Cardiac fibroblast (primary cell): ENCODE measurements around the gene PIGBOS1.
A peak's percentile ranks its signal among the peaks of the same experiment; 100 is the strongest.

Experiments used
- DNase-seq, 2 donors: peaks; one replicate each; pipeline versions ENCODE4 v3.0.0 to v3.0.0-alpha.2; 2010; ENCODE audit warnings: low read depth in 2 of 2
- H3K4me3 ChIP-seq, 2 donors: replicated peaks in 1 of 2; 1 replicate in 1 of 2; 2 replicates in 1 of 2; pipeline ENCODE4 v1.5.1; 2011; ENCODE audit warnings: low read depth in 2 of 2, low read length in 2 of 2, mild to moderate bottlenecking in 2 of 2, moderate library complexity in 1 of 2
- TF ChIP-seq, protein P1 (sequence below): IDR thresholded peaks from one replicate; pipeline ENCODE4 v1.5.1; 2011; ENCODE audit warnings: low read depth, mild to moderate bottlenecking, low read length, inconsistent platforms

The PIGBOS1 gene

DNA sequence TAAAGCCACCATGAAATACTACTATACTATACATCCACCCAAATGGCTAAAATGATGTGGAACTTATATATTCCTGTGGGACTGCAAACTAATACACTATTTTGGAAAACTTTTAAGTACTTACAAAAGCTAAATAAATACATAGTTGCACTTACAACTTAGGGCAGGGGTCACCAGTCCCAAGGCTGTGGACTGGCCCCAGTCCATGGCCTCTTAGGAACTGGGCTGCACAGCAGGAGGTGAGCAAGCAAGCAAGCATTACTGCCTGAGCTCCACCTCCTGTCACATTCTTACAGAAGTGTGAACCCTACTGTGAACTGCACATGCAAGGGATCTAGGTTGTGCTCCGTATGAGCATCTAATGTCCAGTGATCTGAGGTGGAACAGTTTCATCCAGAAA, 18.2 kb upstream of the PIGBOS1 start:
- DNase-seq = no peak
- TF ChIP-seq, protein P1, sequence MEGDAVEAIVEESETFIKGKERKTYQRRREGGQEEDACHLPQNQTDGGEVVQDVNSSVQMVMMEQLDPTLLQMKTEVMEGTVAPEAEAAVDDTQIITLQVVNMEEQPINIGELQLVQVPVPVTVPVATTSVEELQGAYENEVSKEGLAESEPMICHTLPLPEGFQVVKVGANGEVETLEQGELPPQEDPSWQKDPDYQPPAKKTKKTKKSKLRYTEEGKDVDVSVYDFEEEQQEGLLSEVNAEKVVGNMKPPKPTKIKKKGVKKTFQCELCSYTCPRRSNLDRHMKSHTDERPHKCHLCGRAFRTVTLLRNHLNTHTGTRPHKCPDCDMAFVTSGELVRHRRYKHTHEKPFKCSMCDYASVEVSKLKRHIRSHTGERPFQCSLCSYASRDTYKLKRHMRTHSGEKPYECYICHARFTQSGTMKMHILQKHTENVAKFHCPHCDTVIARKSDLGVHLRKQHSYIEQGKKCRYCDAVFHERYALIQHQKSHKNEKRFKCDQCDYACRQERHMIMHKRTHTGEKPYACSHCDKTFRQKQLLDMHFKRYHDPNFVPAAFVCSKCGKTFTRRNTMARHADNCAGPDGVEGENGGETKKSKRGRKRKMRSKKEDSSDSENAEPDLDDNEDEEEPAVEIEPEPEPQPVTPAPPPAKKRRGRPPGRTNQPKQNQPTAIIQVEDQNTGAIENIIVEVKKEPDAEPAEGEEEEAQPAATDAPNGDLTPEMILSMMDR = no peak
- no peak overlapping the region for H3K4me3 ChIP-seq

- DNase-seq = peak in 1 of 2 donors; percentile 70
- H3K4me3 ChIP-seq = no peak overlapping the region
- TF ChIP-seq, protein P1 = no peak
Measured at GRCh38 chr15:55334997-55335396, 16.1 kb upstream of the PIGBOS1 start.

DNA sequence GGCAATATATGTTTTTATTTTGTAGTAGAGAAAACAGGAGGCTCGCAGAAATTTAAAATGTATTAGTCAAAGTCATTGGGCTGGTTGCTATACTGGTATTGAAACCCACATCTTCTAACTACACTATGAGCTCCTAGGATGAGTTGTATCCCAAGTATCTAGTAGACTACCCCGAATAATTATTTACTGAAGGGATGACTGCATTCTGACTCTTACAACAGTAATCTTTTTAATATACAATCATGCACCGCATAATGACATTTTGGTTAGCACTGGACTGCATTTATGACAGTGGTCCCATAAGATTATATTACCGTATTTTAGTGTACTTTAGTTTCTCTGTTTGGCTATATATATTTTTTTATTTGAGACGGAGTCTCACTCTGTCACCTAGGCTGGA, 15.4 kb upstream of the PIGBOS1 start:
- no peak for DNase-seq
- H3K4me3 ChIP-seq = no peak overlapping the region
- TF ChIP-seq, protein P1 = no peak

DNA sequence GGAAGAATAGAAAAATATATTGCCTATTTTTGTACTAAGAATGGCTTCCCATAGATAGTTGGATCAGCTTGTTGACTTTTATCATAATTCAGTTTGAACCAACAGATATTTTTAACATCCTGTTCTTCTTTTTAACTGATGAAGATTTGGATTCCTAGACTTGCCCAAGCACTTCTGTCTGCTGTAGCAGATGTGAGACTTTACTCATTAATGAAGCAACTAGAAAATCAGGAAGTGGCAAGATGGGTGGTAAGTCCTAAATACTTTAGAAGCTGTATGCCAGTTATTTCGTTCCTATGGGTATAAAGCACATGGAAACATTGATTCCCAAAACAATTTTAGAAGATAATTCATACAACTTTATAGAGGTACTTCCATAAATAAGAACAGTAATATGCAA, 8.5 kb upstream of the PIGBOS1 start:
- TF ChIP-seq, protein P1 = no peak
- no peak overlapping the region for H3K4me3 ChIP-seq
- DNase-seq = no peak

- TF ChIP-seq, protein P1 = no peak
- no peak for DNase-seq
- no peak overlapping the region for H3K4me3 ChIP-seq
Measured at GRCh38 chr15:55322467-55322866, 3.5 kb upstream of the PIGBOS1 start.

DNA sequence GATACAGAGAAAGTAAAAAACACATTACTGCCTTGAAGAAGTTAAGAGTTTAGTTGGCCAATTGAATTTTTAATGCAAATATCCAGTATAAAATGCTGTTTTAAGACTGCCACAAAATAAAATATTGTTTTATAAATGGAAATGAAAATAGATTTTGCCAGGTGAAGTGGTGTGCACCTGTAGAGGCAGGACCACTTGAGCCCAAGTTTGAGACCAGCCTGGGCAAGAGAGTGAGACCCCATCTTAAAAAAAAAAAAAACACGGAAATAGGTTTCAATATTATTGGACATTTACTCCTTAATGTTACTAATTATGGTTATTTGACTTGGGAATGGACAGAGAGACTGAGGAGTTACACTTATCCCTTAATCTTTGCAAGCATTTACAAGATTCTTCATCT, 2.0 kb upstream of the PIGBOS1 start:
- no peak for DNase-seq
- H3K4me3 ChIP-seq = no peak overlapping the region
- TF ChIP-seq, protein P1 = no peak

GRCh38 chr15:55320238-55320550, 1.3 kb upstream of the PIGBOS1 start:
- peak in 1 of 2 donors; percentile 11 for DNase-seq
- TF ChIP-seq, protein P1 = no peak
- H3K4me3 ChIP-seq = peak overlapping the region; percentile 2 to 93
